ENCODE results near the gene SCP2. TPM values are rescaled to one million over a fixed set of nuclear protein-coding genes. Genes with fewer than 3 reads are reported as not detected.

SCP2 gene
- total RNA-seq, 4 donors from 2014 or later: 114 to 311 (median 223) TPM

DNA sequence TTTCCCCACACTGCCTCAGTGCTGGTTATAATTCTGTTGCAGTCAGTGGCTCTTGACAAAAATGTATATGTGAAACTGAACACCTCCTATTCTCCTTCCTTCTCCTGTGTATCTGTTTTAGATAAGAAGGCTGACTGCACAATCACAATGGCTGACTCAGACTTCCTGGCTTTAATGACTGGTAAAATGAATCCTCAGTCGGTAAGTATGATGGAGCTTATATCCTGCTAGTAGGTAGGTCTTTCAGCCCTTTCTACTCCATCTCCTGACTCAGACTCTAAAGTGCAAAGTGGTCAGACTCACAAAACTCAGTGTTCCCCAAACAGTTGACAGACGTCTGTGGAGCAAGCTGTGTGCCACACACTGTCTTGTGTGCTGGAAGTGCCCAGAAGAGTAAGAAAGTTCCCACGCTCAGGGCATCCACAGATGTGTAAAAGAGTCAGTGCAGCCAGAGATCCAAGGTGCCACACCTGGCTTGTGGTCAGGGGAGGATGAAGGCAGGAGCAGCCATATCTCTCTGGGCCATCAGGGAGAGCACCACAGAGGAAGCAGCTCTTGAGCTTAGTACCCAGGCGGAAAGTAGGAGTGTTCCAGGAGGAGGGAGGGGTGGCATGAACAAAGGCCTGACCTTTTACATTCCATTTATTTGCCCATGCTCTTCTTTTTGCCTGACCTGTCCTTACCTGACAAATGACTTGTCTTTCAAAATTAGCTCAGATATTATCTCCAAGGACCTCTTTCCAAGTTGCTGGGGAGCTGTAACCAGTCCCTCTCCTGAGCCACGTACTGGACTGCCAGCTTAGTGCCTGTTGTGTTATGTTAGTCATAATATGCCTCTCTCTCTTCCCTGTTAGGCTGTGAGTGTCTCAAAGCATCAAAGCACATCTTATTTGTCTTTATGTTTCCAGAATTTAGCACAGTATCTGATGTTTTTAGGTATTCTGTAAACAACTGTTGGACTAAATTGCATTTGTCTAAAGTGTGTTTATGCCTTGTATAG lies 121.0 kb downstream of the SCP2 start:
- Histone ChIP-seq H3K36me3 (peaks cover 0 to 41% (median 3%) of the 10 kb centered on the region in 4 donors), H3K27ac (peak overlapping the region in 1 of 4 donors; percentile 38), H3K27me3 (no peaks in the 10 kb centered on the region), H3K4me3 (no peak overlapping the region), H3K4me1 (peaks cover 3 to 10% (median 5%) of the 10 kb centered on the region in 4 donors), H3K9me3 (no peaks in the 10 kb centered on the region)
- in situ Hi-C loops (cut with MboI; ENCODE audit: low pct_ligation_motif_present in 1 of 4, low pct_unique_long_range_greater_than_20kb in 1 of 4, low sequenced_read_pairs in 3 of 4): no loop called here
- DNase-seq: no peak
- intact Hi-C loops (cut with DNase I; ENCODE audit: low total_unique reads): no loop called here
- no peak for TF ChIP-seq POLR2AphosphoS5 (IDR thresholded peaks at IDR 0.05)
- WGBS, 2 donors (ENCODE audit: low coverage in 1 of 2): 54 to 79% methylated on average over 5 of the region's 5 CpGs

DNA sequence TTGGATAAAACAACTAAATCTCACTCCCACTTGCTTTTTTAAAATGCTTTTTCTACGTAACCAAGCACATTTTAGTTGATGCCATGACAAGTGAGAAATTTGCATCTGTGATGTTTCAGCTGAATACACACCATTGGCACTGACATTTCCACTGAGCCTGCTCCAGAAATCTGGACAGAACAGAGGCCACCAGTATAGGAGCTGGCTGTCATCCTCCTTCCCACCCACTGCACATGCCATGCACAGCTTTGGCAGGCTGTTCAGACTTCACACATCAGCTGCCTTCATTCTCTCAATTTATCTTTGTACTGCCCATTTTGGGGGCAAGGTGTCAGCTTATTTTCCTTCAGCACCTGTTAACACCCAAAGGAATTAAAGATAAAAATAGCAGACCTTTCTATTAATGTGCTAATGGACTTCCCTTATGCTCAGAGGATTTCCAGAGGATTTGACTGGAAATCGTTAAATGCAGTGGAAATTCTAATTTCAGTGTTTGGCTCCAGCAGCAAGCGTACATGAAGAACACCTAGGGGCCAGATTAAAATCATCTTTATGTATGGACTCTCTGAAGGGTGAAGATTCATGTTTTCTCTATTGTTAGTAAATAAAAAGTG lies 122.0 kb downstream of the SCP2 start:
- H3K4me1 ChIP-seq: peaks cover 3 to 10% (median 5%) of the 10 kb centered on the region in 4 donors
- DNase-seq: no peak
- H3K4me3 ChIP-seq: no peak overlapping the region
- TF ChIP-seq, protein P1, sequence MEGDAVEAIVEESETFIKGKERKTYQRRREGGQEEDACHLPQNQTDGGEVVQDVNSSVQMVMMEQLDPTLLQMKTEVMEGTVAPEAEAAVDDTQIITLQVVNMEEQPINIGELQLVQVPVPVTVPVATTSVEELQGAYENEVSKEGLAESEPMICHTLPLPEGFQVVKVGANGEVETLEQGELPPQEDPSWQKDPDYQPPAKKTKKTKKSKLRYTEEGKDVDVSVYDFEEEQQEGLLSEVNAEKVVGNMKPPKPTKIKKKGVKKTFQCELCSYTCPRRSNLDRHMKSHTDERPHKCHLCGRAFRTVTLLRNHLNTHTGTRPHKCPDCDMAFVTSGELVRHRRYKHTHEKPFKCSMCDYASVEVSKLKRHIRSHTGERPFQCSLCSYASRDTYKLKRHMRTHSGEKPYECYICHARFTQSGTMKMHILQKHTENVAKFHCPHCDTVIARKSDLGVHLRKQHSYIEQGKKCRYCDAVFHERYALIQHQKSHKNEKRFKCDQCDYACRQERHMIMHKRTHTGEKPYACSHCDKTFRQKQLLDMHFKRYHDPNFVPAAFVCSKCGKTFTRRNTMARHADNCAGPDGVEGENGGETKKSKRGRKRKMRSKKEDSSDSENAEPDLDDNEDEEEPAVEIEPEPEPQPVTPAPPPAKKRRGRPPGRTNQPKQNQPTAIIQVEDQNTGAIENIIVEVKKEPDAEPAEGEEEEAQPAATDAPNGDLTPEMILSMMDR (IDR thresholded peaks at IDR 0.05): no peak
- no peak for TF ChIP-seq EP300 (IDR thresholded peaks at IDR 0.05; ENCODE audit: low read depth)
- H3K9me3 ChIP-seq: no peaks in the 10 kb centered on the region
- in situ Hi-C loops (cut with MboI; ENCODE audit: low pct_ligation_motif_present in 1 of 4, low pct_unique_long_range_greater_than_20kb in 1 of 4, low sequenced_read_pairs in 3 of 4) (no loop called here), intact Hi-C loops (cut with DNase I; ENCODE audit: low total_unique reads) (no loop called here)
- no peaks in the 10 kb centered on the region for H3K27me3 ChIP-seq
- WGBS, 2 donors (ENCODE audit: low coverage in 1 of 2): 79 to 89% methylated on average over 3 of the region's 3 CpGs
- H3K27ac ChIP-seq: peak overlapping the region in 1 of 4 donors; percentile 38
- H3K36me3 ChIP-seq: peaks cover 0 to 44% (median 3%) of the 10 kb centered on the region in 4 donors

DNA sequence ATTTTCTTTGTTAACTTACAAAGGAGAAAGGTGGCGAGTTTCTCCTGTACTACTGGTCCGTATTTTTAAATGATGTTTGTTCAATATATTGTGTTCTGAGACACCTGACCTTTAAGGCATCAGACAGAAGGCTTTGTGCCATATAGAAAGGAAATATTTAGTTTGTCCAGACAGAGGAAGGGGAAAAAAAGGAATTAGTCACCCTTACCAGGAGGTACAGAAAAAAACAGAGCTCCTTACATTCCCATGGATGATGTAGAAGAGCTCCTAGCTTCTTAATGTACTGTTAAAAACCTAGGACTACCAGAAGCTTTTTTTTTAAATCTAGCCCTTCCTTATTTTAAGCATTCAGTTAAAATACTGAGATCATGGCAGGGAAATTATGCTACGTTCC lies 122.5 kb downstream of the SCP2 start:
- peaks cover 3 to 10% (median 5%) of the 10 kb centered on the region in 4 donors for H3K4me1 ChIP-seq
- no peaks in the 10 kb centered on the region for H3K9me3 ChIP-seq
- DNase-seq: no peak
- TF ChIP-seq POLR2AphosphoS5 (IDR thresholded peaks at IDR 0.05) (no peak), POLR2A (IDR thresholded peaks at IDR 0.05) (no peak), EP300 (IDR thresholded peaks at IDR 0.05; ENCODE audit: low read depth) (no peak)
- TF ChIP-seq, protein P1 (IDR thresholded peaks at IDR 0.05): no peak
- H3K4me3 ChIP-seq: no peak overlapping the region
- in situ Hi-C loops (cut with MboI; ENCODE audit: low pct_ligation_motif_present in 1 of 4, low pct_unique_long_range_greater_than_20kb in 1 of 4, low sequenced_read_pairs in 3 of 4): no loop called here
- WGBS, 2 donors (ENCODE audit: low coverage in 1 of 2): 72 to 85% methylated on average over 3 of the region's 3 CpGs
- intact Hi-C loops (cut with DNase I; ENCODE audit: low total_unique reads): no loop called here
- H3K36me3 ChIP-seq: peaks cover 0 to 44% (median 3%) of the 10 kb centered on the region in 4 donors
- no peaks in the 10 kb centered on the region for H3K27me3 ChIP-seq
- H3K27ac ChIP-seq: peak overlapping the region in 1 of 4 donors; percentile 29

DNA sequence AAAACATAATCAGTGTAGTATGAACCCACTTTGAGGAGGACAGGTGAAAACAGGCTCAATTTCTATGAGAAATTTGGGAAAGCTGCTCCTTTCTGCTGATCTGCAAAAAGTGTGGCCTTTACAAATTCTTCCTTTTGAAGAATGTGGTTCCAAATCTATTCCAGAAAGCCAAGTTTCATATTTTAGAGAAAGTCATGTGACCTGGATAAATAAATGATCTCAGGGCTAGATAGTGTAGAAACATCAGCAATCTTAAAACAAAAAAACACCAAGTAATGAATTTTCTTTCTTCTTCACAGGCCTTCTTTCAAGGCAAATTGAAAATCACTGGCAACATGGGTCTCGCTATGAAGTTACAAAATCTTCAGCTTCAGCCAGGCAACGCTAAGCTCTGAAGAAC lies 123.2 kb downstream of the SCP2 start:
- intact Hi-C loops (cut with DNase I; ENCODE audit: low total_unique reads) (no loop called here), in situ Hi-C loops (cut with MboI; ENCODE audit: low pct_ligation_motif_present in 1 of 4, low pct_unique_long_range_greater_than_20kb in 1 of 4, low sequenced_read_pairs in 3 of 4) (no loop called here)
- TF ChIP-seq POLR2A (IDR thresholded peaks at IDR 0.05): no peak
- TF ChIP-seq EP300 (IDR thresholded peaks at IDR 0.05; ENCODE audit: low read depth): no peak
- no peak for TF ChIP-seq POLR2AphosphoS5 (IDR thresholded peaks at IDR 0.05)
- TF ChIP-seq, protein P1 (IDR thresholded peaks at IDR 0.05): no peak
- no peaks in the 10 kb centered on the region for H3K27me3 ChIP-seq
- H3K4me3 ChIP-seq: no peak overlapping the region
- H3K9me3 ChIP-seq: no peaks in the 10 kb centered on the region
- peaks cover 3 to 10% (median 5%) of the 10 kb centered on the region in 4 donors for H3K4me1 ChIP-seq
- DNase-seq: no peak
- peaks cover 0 to 44% (median 3%) of the 10 kb centered on the region in 4 donors for H3K36me3 ChIP-seq
- 95 to 97% methylated on average over 2 of the region's 2 CpGs for WGBS, 2 donors (ENCODE audit: low coverage in 1 of 2)
- H3K27ac ChIP-seq: peak overlapping the region in 1 of 4 donors; percentile 29
